ENCODE results near the gene CETP. TPM values are rescaled to one million over a fixed set of nuclear protein-coding genes. Genes with fewer than 3 reads are reported as not detected.

The CETP gene
- total RNA-seq, 1 donor, result not detected

DNA sequence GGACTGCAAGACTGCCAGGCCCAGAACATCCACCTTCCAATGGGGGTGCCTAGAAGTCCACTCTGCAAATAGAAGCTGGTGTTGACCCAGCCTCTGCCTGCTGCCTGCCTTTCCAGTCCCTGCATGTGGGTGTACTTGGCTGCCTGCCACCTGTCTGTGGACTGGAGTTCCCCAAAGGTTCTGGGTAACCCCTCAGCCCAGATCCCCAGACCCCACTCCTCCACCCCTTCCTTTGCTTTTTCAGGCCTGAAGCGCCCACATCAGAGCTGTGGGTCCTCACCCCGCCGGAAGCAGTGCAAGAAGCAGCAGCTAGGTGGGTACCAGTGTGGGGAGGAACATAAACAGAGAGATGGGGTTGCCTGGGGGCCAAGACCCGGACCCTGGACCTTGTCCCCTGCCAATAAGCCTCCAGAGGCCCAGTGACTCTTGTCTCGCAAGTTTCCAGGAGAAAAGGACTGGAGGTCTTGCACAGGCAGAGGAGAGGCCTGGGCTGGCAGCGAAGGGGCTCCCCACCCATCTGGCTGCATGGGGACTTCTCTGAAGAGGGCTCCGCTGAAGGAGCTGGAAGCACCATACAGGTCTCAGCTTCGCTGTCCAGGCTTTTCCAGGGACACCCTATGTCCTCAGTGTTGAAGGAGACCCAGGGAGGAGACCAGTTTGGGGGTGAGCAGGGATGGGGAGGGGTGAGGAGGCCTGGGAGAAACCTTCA lies 61.9 kb downstream of the CETP start:
- DNase-seq (ENCODE audit: low read depth), result no peak
- no peak overlapping the region for H3K4me3 ChIP-seq (ENCODE audit: low read depth, low read length)
- TF ChIP-seq, protein P1, sequence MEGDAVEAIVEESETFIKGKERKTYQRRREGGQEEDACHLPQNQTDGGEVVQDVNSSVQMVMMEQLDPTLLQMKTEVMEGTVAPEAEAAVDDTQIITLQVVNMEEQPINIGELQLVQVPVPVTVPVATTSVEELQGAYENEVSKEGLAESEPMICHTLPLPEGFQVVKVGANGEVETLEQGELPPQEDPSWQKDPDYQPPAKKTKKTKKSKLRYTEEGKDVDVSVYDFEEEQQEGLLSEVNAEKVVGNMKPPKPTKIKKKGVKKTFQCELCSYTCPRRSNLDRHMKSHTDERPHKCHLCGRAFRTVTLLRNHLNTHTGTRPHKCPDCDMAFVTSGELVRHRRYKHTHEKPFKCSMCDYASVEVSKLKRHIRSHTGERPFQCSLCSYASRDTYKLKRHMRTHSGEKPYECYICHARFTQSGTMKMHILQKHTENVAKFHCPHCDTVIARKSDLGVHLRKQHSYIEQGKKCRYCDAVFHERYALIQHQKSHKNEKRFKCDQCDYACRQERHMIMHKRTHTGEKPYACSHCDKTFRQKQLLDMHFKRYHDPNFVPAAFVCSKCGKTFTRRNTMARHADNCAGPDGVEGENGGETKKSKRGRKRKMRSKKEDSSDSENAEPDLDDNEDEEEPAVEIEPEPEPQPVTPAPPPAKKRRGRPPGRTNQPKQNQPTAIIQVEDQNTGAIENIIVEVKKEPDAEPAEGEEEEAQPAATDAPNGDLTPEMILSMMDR (IDR thresholded peaks at IDR 0.05; ENCODE audit: insufficient read depth, low read depth, low read length), result no peak

GRCh38 chr16:57024894-57025680 lies 63.3 kb downstream of the CETP start:
- DNase-seq (ENCODE audit: low read depth), result no peak
- TF ChIP-seq, protein P1 (IDR thresholded peaks at IDR 0.05; ENCODE audit: insufficient read depth, low read depth, low read length), result no peak
- H3K4me3 ChIP-seq (ENCODE audit: low read depth, low read length), result no peak overlapping the region

GRCh38 chr16:57025941-57026777 lies 64.4 kb downstream of the CETP start:
- no peak for DNase-seq (ENCODE audit: low read depth)
- TF ChIP-seq, protein P1 (IDR thresholded peaks at IDR 0.05; ENCODE audit: insufficient read depth, low read depth, low read length), result no peak
- H3K4me3 ChIP-seq (ENCODE audit: low read depth, low read length), result no peak overlapping the region

- H3K4me3 ChIP-seq (ENCODE audit: low read depth, low read length), result no peak overlapping the region
- DNase-seq (ENCODE audit: low read depth), result no peak
- TF ChIP-seq, protein P1 (IDR thresholded peaks at IDR 0.05; ENCODE audit: insufficient read depth, low read depth, low read length), result no peak
These were observed 65.0 kb downstream of the CETP start for GRCh38 chr16:57026778-57027062.

- H3K4me3 ChIP-seq (ENCODE audit: low read depth, low read length), result no peak overlapping the region
- TF ChIP-seq, protein P1 (IDR thresholded peaks at IDR 0.05; ENCODE audit: insufficient read depth, low read depth, low read length), result no peak
- no peak for DNase-seq (ENCODE audit: low read depth)
These were observed 65.3 kb downstream of the CETP start for GRCh38 chr16:57027067-57027466.

DNA sequence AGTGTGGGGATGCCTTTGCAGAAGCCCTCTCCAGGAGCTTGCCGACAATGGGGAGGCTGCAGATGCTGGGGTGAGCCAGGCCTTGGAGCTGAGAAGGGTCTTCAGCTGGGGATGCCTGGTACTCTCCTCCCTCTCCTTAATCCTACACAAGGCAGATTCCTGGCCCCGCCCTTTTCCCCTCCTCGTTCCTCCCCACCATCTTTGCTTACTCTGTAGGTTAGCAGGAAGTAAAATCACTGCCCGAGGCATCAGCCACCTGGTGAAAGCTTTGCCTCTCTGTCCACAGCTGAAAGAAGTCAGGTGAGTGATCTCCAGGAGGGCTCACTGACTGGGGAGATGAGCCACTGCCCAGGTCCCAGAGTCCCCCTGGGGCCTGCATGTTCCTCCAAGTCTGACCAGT lies 66.3 kb downstream of the CETP start:
- H3K4me3 ChIP-seq (ENCODE audit: low read depth, low read length), result no peak overlapping the region
- DNase-seq (ENCODE audit: low read depth), result no peak
- TF ChIP-seq, protein P1 (IDR thresholded peaks at IDR 0.05; ENCODE audit: insufficient read depth, low read depth, low read length), result no peak

Measured in fibroblast of villous mesenchyme (primary cell).